Neural cell (in vitro differentiated cells): ENCODE data around the gene TMEM107.
A peak's percentile ranks its signal among the peaks of the same experiment; 100 is the strongest.

Experiments used
- CTCF ChIP-seq: fragments of 450-650 bp; IDR thresholded peaks from 2 replicates; pipeline ENCODE4 v1.5.1; 2014; ENCODE audit warnings: antibody characterized with exemption, mild to moderate bottlenecking, moderate library complexity; ENCODE audit not compliant: poor library complexity, severe bottlenecking
- EP300 ChIP-seq: fragments of 450-650 bp; conservative IDR thresholded peaks from 2 replicates; pipeline ENCODE4 v1.6.1; 2014; ENCODE audit warnings: antibody characterized with exemption, mild to moderate bottlenecking, moderate library complexity; ENCODE audit not compliant: poor library complexity, severe bottlenecking
- EZH2 ChIP-seq: fragments of 200-600, 300-800 bp; shearing (Covaris generic), sonication (generic); IDR thresholded peaks from 2 replicates; pipeline ENCODE4 v1.6.1; 2014; ENCODE audit warnings: antibody characterized with exemption, low read length, borderline replicate concordance, mild to moderate bottlenecking; ENCODE audit not compliant: insufficient read depth, poor library complexity, severe bottlenecking
- POLR2AphosphoS5 ChIP-seq: IDR thresholded peaks from 2 replicates; pipeline ENCODE4 v1.6.1; 2012
- RAD21 ChIP-seq: fragments of 450-650 bp; conservative IDR thresholded peaks from 2 replicates; pipeline ENCODE4 v1.6.1; 2014; ENCODE audit warnings: antibody characterized with exemption, mild to moderate bottlenecking, moderate library complexity
- SMC3 ChIP-seq: fragments of 450-650 bp; conservative IDR thresholded peaks from 2 replicates; pipeline ENCODE4 v1.6.1; 2014; ENCODE audit warnings: antibody characterized with exemption, mild to moderate bottlenecking, moderate library complexity; ENCODE audit not compliant: poor library complexity
- TAF1 ChIP-seq: IDR thresholded peaks from 2 replicates; pipeline ENCODE4 v1.6.1; 2012; ENCODE audit warnings: low read depth
- TF ChIP-seq, protein P1 (sequence below): IDR thresholded peaks from 2 replicates; pipeline ENCODE4 v1.6.1; 2012; ENCODE audit warnings: borderline replicate concordance

DNA sequence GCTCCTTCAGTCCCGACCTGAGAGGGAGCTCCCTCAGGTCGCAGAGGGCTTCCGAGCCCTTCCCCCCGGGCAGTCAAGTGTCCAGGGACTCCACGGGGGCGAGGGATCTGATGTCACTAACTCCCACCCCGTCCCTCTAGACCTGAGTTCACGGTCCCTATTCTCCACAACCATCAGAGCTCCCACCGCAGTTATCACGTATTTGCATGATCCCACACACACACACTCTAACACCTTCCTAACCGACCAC is 20.3 kb downstream of the TMEM107 start:
- TF ChIP-seq CTCF (no peak), EP300 (no peak), TAF1 (no peak), EZH2 (no peak), POLR2AphosphoS5 (no peak), RAD21 (no peak), SMC3 (peak; percentile 21)
- TF ChIP-seq, protein P1, sequence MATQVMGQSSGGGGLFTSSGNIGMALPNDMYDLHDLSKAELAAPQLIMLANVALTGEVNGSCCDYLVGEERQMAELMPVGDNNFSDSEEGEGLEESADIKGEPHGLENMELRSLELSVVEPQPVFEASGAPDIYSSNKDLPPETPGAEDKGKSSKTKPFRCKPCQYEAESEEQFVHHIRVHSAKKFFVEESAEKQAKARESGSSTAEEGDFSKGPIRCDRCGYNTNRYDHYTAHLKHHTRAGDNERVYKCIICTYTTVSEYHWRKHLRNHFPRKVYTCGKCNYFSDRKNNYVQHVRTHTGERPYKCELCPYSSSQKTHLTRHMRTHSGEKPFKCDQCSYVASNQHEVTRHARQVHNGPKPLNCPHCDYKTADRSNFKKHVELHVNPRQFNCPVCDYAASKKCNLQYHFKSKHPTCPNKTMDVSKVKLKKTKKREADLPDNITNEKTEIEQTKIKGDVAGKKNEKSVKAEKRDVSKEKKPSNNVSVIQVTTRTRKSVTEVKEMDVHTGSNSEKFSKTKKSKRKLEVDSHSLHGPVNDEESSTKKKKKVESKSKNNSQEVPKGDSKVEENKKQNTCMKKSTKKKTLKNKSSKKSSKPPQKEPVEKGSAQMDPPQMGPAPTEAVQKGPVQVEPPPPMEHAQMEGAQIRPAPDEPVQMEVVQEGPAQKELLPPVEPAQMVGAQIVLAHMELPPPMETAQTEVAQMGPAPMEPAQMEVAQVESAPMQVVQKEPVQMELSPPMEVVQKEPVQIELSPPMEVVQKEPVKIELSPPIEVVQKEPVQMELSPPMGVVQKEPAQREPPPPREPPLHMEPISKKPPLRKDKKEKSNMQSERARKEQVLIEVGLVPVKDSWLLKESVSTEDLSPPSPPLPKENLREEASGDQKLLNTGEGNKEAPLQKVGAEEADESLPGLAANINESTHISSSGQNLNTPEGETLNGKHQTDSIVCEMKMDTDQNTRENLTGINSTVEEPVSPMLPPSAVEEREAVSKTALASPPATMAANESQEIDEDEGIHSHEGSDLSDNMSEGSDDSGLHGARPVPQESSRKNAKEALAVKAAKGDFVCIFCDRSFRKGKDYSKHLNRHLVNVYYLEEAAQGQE, result no peak
